IMR-90 (cell line): ENCODE measurements around the gene CYP17A1. TPM values are rescaled to one million over a fixed set of nuclear protein-coding genes. Genes with fewer than 3 reads are reported as not detected.

Experiments
- ATAC-seq: fragments of 200-7000 bp; cut with Tn5 transposase; 2 replicates; pipeline ENCODE4 v1.9.1; 2020; ENCODE audit warnings: low read depth, mild to moderate bottlenecking, moderate library complexity
- BruUV-seq: library from RNA; stranded (reverse); fragments of 400-500 nt; replicated peaks from 2 replicates; lab custom pipeline; 2021; lab: Mats Ljungman, UMichigan
- CTCF ChIA-PET: fragments of 300-600 bp; formaldehyde crosslinking; extraction: SDS; loops from one replicate; lab custom pipeline; 2021; ENCODE audit warnings: antibody characterized with exemption; lab: Yijun Ruan, JAX
- POLR2A ChIA-PET: fragments of 300-600 bp; sonication (Branson Sonifier 250); formaldehyde crosslinking; loops from one replicate; lab custom pipeline; 2022; ENCODE audit warnings: antibody characterized with exemption; ENCODE audit not compliant: unreplicated experiment; lab: Charles Lee
- DNase-seq: peaks from one replicate; pipeline ENCODE4 v3.0.0; 2013
- H2AFZ ChIP-seq: replicated peaks from 2 replicates; pipeline ENCODE3; 2013; ENCODE audit warnings: low read length, mild to moderate bottlenecking; ENCODE audit not compliant: poor library complexity
- H2AK5ac ChIP-seq: 2 replicates; pipeline ENCODE4 v1.6.1; 2013; ENCODE audit warnings: low read depth, low read length, inconsistent platforms
- H2AK9ac ChIP-seq: replicated peaks from 2 replicates; pipeline ENCODE3; 2013; ENCODE audit warnings: mild to moderate bottlenecking, low read depth, low read length, moderate library complexity; ENCODE audit not compliant: poor library complexity
- H2BK120ac ChIP-seq: 2 replicates; pipeline ENCODE4 v1.6.1; 2013; ENCODE audit warnings: low read depth, low read length, inconsistent platforms
- H2BK15ac ChIP-seq: 3 replicates; pipeline ENCODE4 v1.6.1; 2013; ENCODE audit warnings: low read depth, low read length, inconsistent platforms
- H2BK20ac ChIP-seq: 2 replicates; pipeline ENCODE4 v1.6.1; 2013; ENCODE audit warnings: low read depth, mild to moderate bottlenecking, inconsistent platforms, low read length, moderate library complexity
- H2BK5ac ChIP-seq: 2 replicates; pipeline ENCODE4 v1.6.1; 2013; ENCODE audit warnings: mild to moderate bottlenecking, low read depth, low read length, inconsistent platforms; ENCODE audit not compliant: poor library complexity, severe bottlenecking
- H3K14ac ChIP-seq: replicated peaks from 2 replicates; pipeline ENCODE4 v1.6.1; 2013; ENCODE audit warnings: low read depth, low read length, inconsistent platforms
- H3K18ac ChIP-seq: 2 replicates; pipeline ENCODE4 v1.6.1; 2013; ENCODE audit warnings: low read depth, low read length, control low read depth
- H3K23ac ChIP-seq: 2 replicates; pipeline ENCODE4 v1.6.1; 2013; ENCODE audit warnings: low read depth, low read length, inconsistent platforms
- H3K27ac ChIP-seq: 2 replicates; pipeline ENCODE4 v1.5.1; 2013; ENCODE audit warnings: mild to moderate bottlenecking, control low read depth, low read length; ENCODE audit not compliant: insufficient read depth
- H3K27me3 ChIP-seq: 2 replicates; pipeline ENCODE4 v1.6.1; 2013; ENCODE audit warnings: low read length; ENCODE audit not compliant: control insufficient read depth, insufficient read depth
- H3K36me3 ChIP-seq: 2 replicates; pipeline ENCODE4 v1.6.1; 2013; ENCODE audit warnings: low read length, mixed read lengths; ENCODE audit not compliant: control insufficient read depth, insufficient read depth
- H3K4ac ChIP-seq: 2 replicates; pipeline ENCODE4 v1.6.1; 2013; ENCODE audit warnings: low read depth, low read length, inconsistent platforms
- H3K4me1 ChIP-seq: 2 replicates; pipeline ENCODE4 v1.6.1; 2013; ENCODE audit warnings: low read length, mixed read lengths; ENCODE audit not compliant: control insufficient read depth, insufficient read depth
- H3K4me2 ChIP-seq: 2 replicates; pipeline ENCODE4 v1.6.1; 2013; ENCODE audit warnings: low read depth, mild to moderate bottlenecking, control low read depth, low read length, moderate library complexity
- H3K4me3 ChIP-seq: 2 replicates; pipeline ENCODE4 v1.5.1; 2013; ENCODE audit warnings: low read depth, mild to moderate bottlenecking, control low read depth, low read length, moderate library complexity; ENCODE audit not compliant: insufficient read depth
- H3K56ac ChIP-seq: 2 replicates; pipeline ENCODE4 v1.6.1; 2013; ENCODE audit warnings: low read length, inconsistent platforms; ENCODE audit not compliant: insufficient read depth; ENCODE audit errors: extremely low read depth
- H3K79me1 ChIP-seq, 2 experiments: 2 replicates each; pipeline ENCODE4 v1.6.1; 2013; ENCODE audit warnings: low read length in 2 of 2, inconsistent platforms in 1 of 2, low read depth in 1 of 2
- H3K9ac ChIP-seq: 2 replicates; pipeline ENCODE4 v1.6.1; 2013; ENCODE audit warnings: low read depth, low read length, control low read depth
- H3K9me1 ChIP-seq: 2 replicates; pipeline ENCODE4 v1.6.1; 2013; ENCODE audit warnings: low read length, inconsistent platforms; ENCODE audit not compliant: insufficient read depth
- H3K9me3 ChIP-seq: 2 replicates; pipeline ENCODE4 v1.6.1; 2013; ENCODE audit warnings: low read length; ENCODE audit not compliant: control insufficient read depth, insufficient read depth
- H4K20me1 ChIP-seq: 2 replicates; pipeline ENCODE4 v1.6.1; 2013; ENCODE audit warnings: low read length, inconsistent platforms; ENCODE audit not compliant: insufficient read depth
- H4K5ac ChIP-seq: 2 replicates; pipeline ENCODE4 v1.6.1; 2013; ENCODE audit warnings: mild to moderate bottlenecking, low read depth, low read length, control low read depth
- H4K8ac ChIP-seq, 2 experiments: 2 replicates each; pipeline ENCODE4 v1.6.1; 2013; ENCODE audit warnings: low read depth in 2 of 2, low read length in 2 of 2, control low read depth in 1 of 2, inconsistent platforms in 1 of 2
- H4K91ac ChIP-seq: 2 replicates; pipeline ENCODE4 v1.6.1; 2013; ENCODE audit warnings: low read depth, low read length, inconsistent platforms; ENCODE audit not compliant: insufficient read depth
- CEBPB ChIP-seq: IDR thresholded peaks from 2 replicates; pipeline ENCODE4 v1.6.1; 2012; ENCODE audit warnings: low read depth, low read length, improper control_type of control experiment
- CHD1 ChIP-seq: IDR thresholded peaks from 2 replicates; pipeline ENCODE4 v1.6.1; 2012; ENCODE audit warnings: low read depth, low read length, improper control_type of control experiment
- MXI1 ChIP-seq: IDR thresholded peaks from 2 replicates; pipeline ENCODE4 v1.6.1; 2012; ENCODE audit warnings: low read depth, mild to moderate bottlenecking, low read length, moderate library complexity, borderline replicate concordance
- POLR2A ChIP-seq: IDR thresholded peaks from 2 replicates; pipeline ENCODE4 v1.6.1; 2012; ENCODE audit warnings: mild to moderate bottlenecking, low read depth, low read length
- WGBS, 2 experiments: methylation state at CpG; one replicate each; pipeline versions ENCODE4 v1.1.5 to v1.1.7; 2013; ENCODE audit warnings: missing lambda C conversion rate in 2 of 2; ENCODE audit not compliant: insufficient read length in 1 of 2; ENCODE audit errors: extremely low coverage in 2 of 2; 5-methylcytosine and 5-hydroxymethylcytosine counted together
- dilution Hi-C: fragments of 300-500 bp; cut with HindIII; formaldehyde crosslinking; loops from one replicate; pipeline ENCODE4 v1.14.3; 2018; ENCODE audit warnings: low sequenced_read_pairs; ENCODE audit not compliant: unreplicated experiment
- in situ Hi-C: fragments of 300-500 bp; cut with MboI; formaldehyde crosslinking; loops from 3 replicates; pipeline ENCODE4 v1.14.3; 2019; ENCODE audit warnings: low sequenced_read_pairs, inconsistent platforms, mixed read lengths
- intact Hi-C: fragments of 100-400 bp; cut with micrococcal nuclease; formaldehyde crosslinking; loops from 2 replicates; pipeline ENCODE4 v1.10.0; 2022
- polyA plus RNA-seq, 3 experiments: library from polyadenylated mRNA; depleted of rRNA; stranded (reverse); fragments of >200 nt; gene quantifications; 2 replicates each; pipeline ENCODE4 v1.2.3, GENCODE V29; 2012; ENCODE audit warnings: low replicate concordance in 1 of 3
- total RNA-seq: library from RNA; depleted of rRNA; stranded (reverse); fragments of >200 nt; gene quantifications from 2 replicates; pipeline ENCODE4 v1.2.3, GENCODE V29; 2012
- TF ChIP-seq, protein P1 (sequence below): conservative IDR thresholded peaks from 2 replicates; pipeline ENCODE4 v1.5.1; 2012; ENCODE audit warnings: mild to moderate bottlenecking, low read depth, low read length, improper control_type of control experiment

CYP17A1 gene
- total and polyA plus RNA-seq, 2 of the 4 experiments (the other 2 are of a cell fraction), result not detected

DNA sequence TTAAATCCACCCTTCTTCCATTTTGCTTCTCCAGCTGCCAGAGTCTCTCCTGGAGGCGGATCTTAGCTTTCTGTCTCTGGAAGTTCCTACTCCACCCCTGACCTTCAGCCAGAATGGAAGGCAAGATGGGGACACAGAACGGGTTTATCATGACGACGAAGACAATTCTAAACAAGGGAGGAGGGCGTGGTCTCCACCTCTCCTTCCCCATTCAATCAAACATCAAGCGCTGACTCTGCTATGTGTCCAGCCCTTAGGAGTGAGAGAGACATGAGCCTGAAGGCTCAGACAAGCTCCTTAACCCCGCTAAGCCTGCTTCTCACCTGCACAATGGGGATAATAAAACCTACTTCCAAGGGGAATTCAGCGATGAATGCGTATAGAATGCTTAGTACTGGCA lies 3.1 kb downstream of the CYP17A1 start:
- no peaks in the 10 kb centered on the region for H3K79me1 ChIP-seq
- no peak overlapping the region for H3K9ac ChIP-seq
- no peak overlapping the region for H3K18ac ChIP-seq
- no peak overlapping the region for H3K23ac ChIP-seq
- no CpG with 5 or more reads among the region's 9 CpGs for WGBS, 2 experiments
- H2BK20ac ChIP-seq, result no peak overlapping the region
- H2AK9ac ChIP-seq, result peak overlapping the region; percentile 17
- no peaks in the 10 kb centered on the region for H3K9me1 ChIP-seq
- peaks cover 18% of the 10 kb centered on the region for H3K27me3 ChIP-seq
- dilution Hi-C loops (no loop called here), intact Hi-C loops (loop anchor here (2.0 to 10.0 kb wide), 3 partner anchors 235 to 651 kb away; partner anchors contain the start of gene RPEL1), in situ Hi-C loops (loop anchor here (5.0 kb wide), 2 partner anchors 102 to 238 kb away; no protein-coding TSS in a partner anchor)
- no peak overlapping the region for H4K5ac ChIP-seq
- H3K56ac ChIP-seq, result no peak overlapping the region
- no peak overlapping the region for H3K4me3 ChIP-seq
- H2AFZ ChIP-seq, result peak overlapping the region; percentile 34
- no peak for TF ChIP-seq CEBPB
- no peak for TF ChIP-seq POLR2A
- TF ChIP-seq MXI1, result no peak
- TF ChIP-seq, protein P1, sequence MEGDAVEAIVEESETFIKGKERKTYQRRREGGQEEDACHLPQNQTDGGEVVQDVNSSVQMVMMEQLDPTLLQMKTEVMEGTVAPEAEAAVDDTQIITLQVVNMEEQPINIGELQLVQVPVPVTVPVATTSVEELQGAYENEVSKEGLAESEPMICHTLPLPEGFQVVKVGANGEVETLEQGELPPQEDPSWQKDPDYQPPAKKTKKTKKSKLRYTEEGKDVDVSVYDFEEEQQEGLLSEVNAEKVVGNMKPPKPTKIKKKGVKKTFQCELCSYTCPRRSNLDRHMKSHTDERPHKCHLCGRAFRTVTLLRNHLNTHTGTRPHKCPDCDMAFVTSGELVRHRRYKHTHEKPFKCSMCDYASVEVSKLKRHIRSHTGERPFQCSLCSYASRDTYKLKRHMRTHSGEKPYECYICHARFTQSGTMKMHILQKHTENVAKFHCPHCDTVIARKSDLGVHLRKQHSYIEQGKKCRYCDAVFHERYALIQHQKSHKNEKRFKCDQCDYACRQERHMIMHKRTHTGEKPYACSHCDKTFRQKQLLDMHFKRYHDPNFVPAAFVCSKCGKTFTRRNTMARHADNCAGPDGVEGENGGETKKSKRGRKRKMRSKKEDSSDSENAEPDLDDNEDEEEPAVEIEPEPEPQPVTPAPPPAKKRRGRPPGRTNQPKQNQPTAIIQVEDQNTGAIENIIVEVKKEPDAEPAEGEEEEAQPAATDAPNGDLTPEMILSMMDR, result no peak
- TF ChIP-seq CHD1, result no peak
- no peaks in the 10 kb centered on the region for H3K4me1 ChIP-seq
- ChIA-PET CTCF (interaction anchor here (1.0 to 1.4 kb wide), 2 partner anchors 57 to 67 kb away, joined by 3 to 14 read pairs; no protein-coding TSS in a partner anchor), POLR2A (no interaction called here)
- BruUV-seq, result no TSS peak
- DNase-seq (no peak), ATAC-seq (no peak)
- H4K20me1 ChIP-seq, result no peaks in the 10 kb centered on the region
- H2BK5ac ChIP-seq, result no peak overlapping the region
- H3K14ac ChIP-seq, result no peak overlapping the region
- H2AK5ac ChIP-seq, result no peak overlapping the region
- H3K9me3 ChIP-seq, result peaks cover 8% of the 10 kb centered on the region
- no peaks in the 10 kb centered on the region for H3K36me3 ChIP-seq
- H2BK120ac ChIP-seq, result no peak overlapping the region
- no peak overlapping the region for H3K4ac ChIP-seq
- no peak overlapping the region for H3K4me2 ChIP-seq
- H2BK15ac ChIP-seq, result no peak overlapping the region
- H4K8ac ChIP-seq, result no peak overlapping the region
- H4K91ac ChIP-seq, result no peak overlapping the region
- H3K27ac ChIP-seq, result no peak overlapping the region
